Right lobe of liver (tissue), 6 donors: Measurements from ENCODE around the gene ALDH1L1. TPM values are rescaled to one million over a fixed set of nuclear protein-coding genes. Genes with fewer than 3 reads are reported as not detected.

Experiments
- ATAC-seq, 4 donors: fragments of 200-7000 bp; cut with Tn5 transposase; one replicate each; pipeline ENCODE4 v1.9.1; 2020; ENCODE audit warnings: mild to moderate bottlenecking in 4 of 4, moderate library complexity in 4 of 4
- DNase-seq, 3 donors: peaks; one replicate each; pipeline ENCODE4 v3.0.0-alpha.2; 2020
- H3K27ac ChIP-seq, 3 donors: fragments of 200-600 bp; one replicate each; pipeline ENCODE4 v1.8.0; 2022
- H3K27me3 ChIP-seq, 2 donors: fragments of 200-600 bp; one replicate each; pipeline ENCODE4 v1.8.0; 2022
- H3K36me3 ChIP-seq, 4 donors: fragments of 200-600 bp; sonication (generic) in 1 of 4; one replicate each; pipeline versions ENCODE4 v1.5.1 to v1.8.0; 2017 to 2022; ENCODE audit warnings: control low read depth in 1 of 4
- H3K4me1 ChIP-seq, 4 donors: fragments of 200-600 bp; sonication (generic) in 1 of 4; one replicate each; pipeline versions ENCODE4 v1.5.1 to v1.8.0; 2017 to 2022; ENCODE audit warnings: control low read depth in 1 of 4
- H3K4me3 ChIP-seq, 3 donors: fragments of 200-600 bp; one replicate each; pipeline ENCODE4 v1.8.0; 2022
- H3K9me3 ChIP-seq, 4 donors: fragments of 200-600 bp; sonication (generic) in 1 of 4; one replicate each; pipeline versions ENCODE4 v1.5.1 to v1.8.0; 2017 to 2022; ENCODE audit warnings: control low read depth in 1 of 4
- CTCF ChIP-seq, 4 donors: fragments of 200-600 bp in 3 of 4; fragments of 450-650 bp in 1 of 4; IDR thresholded peaks; one replicate each; pipeline versions ENCODE4 v1.5.1 to v1.8.0; 2016 to 2022; ENCODE audit warnings: antibody characterized with exemption in 4 of 4, mild to moderate bottlenecking in 2 of 4
- POLR2A ChIP-seq: fragments of 450-650 bp; IDR thresholded peaks from one replicate; pipeline ENCODE4 v1.6.1; 2017; ENCODE audit warnings: antibody characterized with exemption, mild to moderate bottlenecking
- WGBS: methylation state at CpG from one replicate; pipeline ENCODE4 v1.1.6; 2018; ENCODE audit warnings: low coverage, low lambda C conversion rate; ENCODE audit not compliant: insufficient coverage; ENCODE audit errors: missing lambda C conversion rate; 5-methylcytosine and 5-hydroxymethylcytosine counted together
- intact Hi-C, 2 donors: fragments of 100-400 bp; cut with DNase I; formaldehyde crosslinking; loops; one replicate each; pipeline versions ENCODE4 v1.11.2 to v1.14.1; 2022
- total RNA-seq, 6 experiments: library from RNA; depleted of rRNA in 2 of 6; stranded (reverse); fragments of >200 nt in 2 of 6; fragmentation: NEBNext Ultra II Directional in 3 of 6; extraction: Animal tissue kit (Norgen Biotek cat#: 25700) in 3 of 6; gene quantifications; one replicate each; pipeline versions ENCODE4 v1.1.0 to v1.2.4, GENCODE V29; 2016 to 2023
- donor health status: DM: no; HTN: yes; CAD: no.
- donor health status: DM: no; HTN: no; CAD: no.
- donor health status: DM: no; HTN: no; CAD: no.
- donor health status: DM: no; HTN: yes; CAD: no.
- donor health status: DM: no; HTN: yes; CAD: no.

Gene ALDH1L1
- total RNA-seq, 6 experiments from 2014 or later: 94.9 to 962 (median 353) TPM

GRCh38 chr3:126125341-126125740 is 55.0 kb downstream of the ALDH1L1 start:
- DNase-seq: peak; percentile 3 to 40 (median 24)
- Histone ChIP-seq H3K9me3 (no peaks in the 10 kb centered on the region), H3K4me1 (no peaks in the 10 kb centered on the region), H3K27ac (no peak overlapping the region), H3K36me3 (peaks cover 0 to 92% (median 27%) of the 10 kb centered on the region in 4 donors), H3K27me3 (no peaks in the 10 kb centered on the region), H3K4me3 (no peak overlapping the region)
- intact Hi-C loops: no loop called here
- TF ChIP-seq POLR2A (no peak), CTCF (IDR thresholded peaks at IDR 0.05) (no peak)
- no peak for ATAC-seq
- no CpG with 5 or more reads among the region's 5 CpGs for WGBS

GRCh38 chr3:126124896-126125295 is 55.5 kb downstream of the ALDH1L1 start:
- intact Hi-C loops: no loop called here
- Histone ChIP-seq H3K27ac (no peak overlapping the region), H3K27me3 (no peaks in the 10 kb centered on the region), H3K4me3 (no peak overlapping the region), H3K9me3 (no peaks in the 10 kb centered on the region), H3K4me1 (no peaks in the 10 kb centered on the region), H3K36me3 (peaks cover 0 to 92% (median 27%) of the 10 kb centered on the region in 4 donors)
- TF ChIP-seq POLR2A: no peak
- no peak for TF ChIP-seq CTCF (IDR thresholded peaks at IDR 0.05)
- whole genome bisulfite sequencing: 86% methylated on average over 4 of the region's 9 CpGs
- ATAC-seq (no peak), DNase-seq (peak; percentile 7 to 51 (median 41))

GRCh38 chr3:126124148-126124868 is 56.1 kb downstream of the ALDH1L1 start:
- intact Hi-C loops: no loop called here
- Histone ChIP-seq H3K4me1 (no peaks in the 10 kb centered on the region), H3K9me3 (no peaks in the 10 kb centered on the region), H3K4me3 (no peak overlapping the region), H3K36me3 (peaks cover 0 to 92% (median 27%) of the 10 kb centered on the region in 4 donors), H3K27me3 (no peaks in the 10 kb centered on the region), H3K27ac (no peak overlapping the region)
- ATAC-seq (peak in 3 of 4 donors; percentile 9 to 22 (median 17)), DNase-seq (peak; percentile 18 to 59 (median 45))
- WGBS: 67% methylated on average over 1 of the region's 10 CpGs
- TF ChIP-seq CTCF (IDR thresholded peaks at IDR 0.05) (no peak), POLR2A (no peak)

- TF ChIP-seq POLR2A (no peak), CTCF (IDR thresholded peaks at IDR 0.05) (no peak)
- intact Hi-C loops: no loop called here
- Histone ChIP-seq H3K4me3 (no peak overlapping the region), H3K27me3 (no peaks in the 10 kb centered on the region), H3K4me1 (no peaks in the 10 kb centered on the region), H3K27ac (no peak overlapping the region), H3K36me3 (peaks cover 0 to 97% (median 33%) of the 10 kb centered on the region in 4 donors), H3K9me3 (no peaks in the 10 kb centered on the region)
- 88% methylated on average over 1 of the region's 4 CpGs for WGBS
- DNase-seq (peak in 1 of 3 donors; percentile 6), ATAC-seq (no peak)
Measured at GRCh38 chr3:126121632-126122031, 58.8 kb downstream of the ALDH1L1 start.
